ENCODE measurements around the gene NR1D2.
"Not testable (repeated sequence)": the region's sequence is repeated elsewhere in the genome, so short reads cannot be mapped to it uniquely, and the experiment has no call there.

NR1D2 gene

GRCh38 chr3:24004171-24004938 lies 59.3 kb downstream of the NR1D2 start:
- DNase-seq (ENCODE audit: low read depth in 2 of 2): no peak

GRCh38 chr3:24005669-24006068 lies 60.6 kb downstream of the NR1D2 start:
- DNase-seq (ENCODE audit: low read depth in 2 of 2): no peak

GRCh38 chr3:24010834-24011233 lies 65.7 kb downstream of the NR1D2 start:
- DNase-seq (ENCODE audit: low read depth in 2 of 2): not testable (repeated sequence)

GRCh38 chr3:24012589-24013269 lies 67.6 kb downstream of the NR1D2 start:
- DNase-seq (ENCODE audit: low read depth in 2 of 2): no peak

GRCh38 chr3:24017305-24017704 lies 72.2 kb downstream of the NR1D2 start:
- no peak for DNase-seq (ENCODE audit: low read depth in 2 of 2)

GRCh38 chr3:24018784-24019570 lies 73.9 kb downstream of the NR1D2 start:
- no peak for DNase-seq (ENCODE audit: low read depth in 2 of 2)

- DNase-seq (ENCODE audit: low read depth in 2 of 2): no peak
These were observed 74.5 kb downstream of the NR1D2 start for GRCh38 chr3:24019585-24019984.

- DNase-seq (ENCODE audit: low read depth in 2 of 2): no peak
These were observed 75.1 kb downstream of the NR1D2 start for GRCh38 chr3:24020036-24020691.

- DNase-seq (ENCODE audit: low read depth in 2 of 2): no peak
These were observed 78.1 kb downstream of the NR1D2 start for GRCh38 chr3:24023197-24023596.

GRCh38 chr3:24025805-24026204 lies 80.7 kb downstream of the NR1D2 start:
- no peak for DNase-seq (ENCODE audit: low read depth in 2 of 2)

- not testable (repeated sequence) for DNase-seq (ENCODE audit: low read depth in 2 of 2)
These were observed 81.6 kb downstream of the NR1D2 start for GRCh38 chr3:24026665-24027064.

GRCh38 chr3:24027946-24028345 lies 82.9 kb downstream of the NR1D2 start:
- DNase-seq (ENCODE audit: low read depth in 2 of 2): no peak

All from stimulated activated CD4-positive, alpha-beta T cell treated with anti-CD3 and anti-CD28 coated beads, Interleukin-1b, Interleukin-23, amount 100 ng/mL, for 1 hour (primary cell).